Fibroblast of the aortic adventitia (primary cell): ENCODE results near the gene FCRL5. TPM values are rescaled to one million over a fixed set of nuclear protein-coding genes. Genes with fewer than 3 reads are reported as not detected.

Experiments
- DNase-seq: peaks from one replicate; pipeline ENCODE4 v3.0.0-alpha.2; 2010; ENCODE audit warnings: low read depth
- H3K4me3 ChIP-seq: 2 replicates; pipeline ENCODE4 v1.5.1; 2011; ENCODE audit warnings: low read depth, mild to moderate bottlenecking, control low read depth, low read length, moderate library complexity
- total RNA-seq: library from RNA; depleted of rRNA; stranded (reverse); fragments of >200 nt; gene quantifications from 2 replicates; pipeline ENCODE4 v1.2.3, GENCODE V29; 2012; ENCODE audit warnings: low replicate concordance
- TF ChIP-seq, protein P1 (sequence below): IDR thresholded peaks from 2 replicates; pipeline ENCODE4 v1.5.1; 2011; ENCODE audit warnings: mild to moderate bottlenecking, low read length, control low read depth, inconsistent platforms; ENCODE audit not compliant: insufficient read depth

The FCRL5 gene
- total RNA-seq, 1 donor: not detected

DNA sequence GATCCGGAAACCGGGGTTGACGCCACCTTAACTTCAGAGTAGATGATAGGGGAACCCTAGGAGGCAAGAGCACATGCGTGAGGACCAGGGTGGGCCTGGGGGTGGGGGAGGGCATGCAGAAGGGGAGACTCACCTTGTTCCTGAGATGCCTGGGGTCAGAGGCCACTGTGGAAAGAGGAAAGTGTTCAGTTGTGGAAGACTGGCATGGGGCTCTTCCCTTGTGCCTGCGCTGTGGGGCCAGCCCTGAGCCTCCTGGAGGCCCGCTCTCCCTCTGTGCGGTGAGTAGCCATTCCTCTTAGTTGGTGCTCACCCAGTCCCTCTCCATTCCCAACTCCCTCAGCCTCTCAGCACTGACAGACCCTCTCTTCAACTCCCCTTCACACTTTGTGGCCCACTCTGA lies 36.6 kb downstream of the FCRL5 start:
- DNase-seq: no peak
- no peak overlapping the region for H3K4me3 ChIP-seq
- TF ChIP-seq, protein P1, sequence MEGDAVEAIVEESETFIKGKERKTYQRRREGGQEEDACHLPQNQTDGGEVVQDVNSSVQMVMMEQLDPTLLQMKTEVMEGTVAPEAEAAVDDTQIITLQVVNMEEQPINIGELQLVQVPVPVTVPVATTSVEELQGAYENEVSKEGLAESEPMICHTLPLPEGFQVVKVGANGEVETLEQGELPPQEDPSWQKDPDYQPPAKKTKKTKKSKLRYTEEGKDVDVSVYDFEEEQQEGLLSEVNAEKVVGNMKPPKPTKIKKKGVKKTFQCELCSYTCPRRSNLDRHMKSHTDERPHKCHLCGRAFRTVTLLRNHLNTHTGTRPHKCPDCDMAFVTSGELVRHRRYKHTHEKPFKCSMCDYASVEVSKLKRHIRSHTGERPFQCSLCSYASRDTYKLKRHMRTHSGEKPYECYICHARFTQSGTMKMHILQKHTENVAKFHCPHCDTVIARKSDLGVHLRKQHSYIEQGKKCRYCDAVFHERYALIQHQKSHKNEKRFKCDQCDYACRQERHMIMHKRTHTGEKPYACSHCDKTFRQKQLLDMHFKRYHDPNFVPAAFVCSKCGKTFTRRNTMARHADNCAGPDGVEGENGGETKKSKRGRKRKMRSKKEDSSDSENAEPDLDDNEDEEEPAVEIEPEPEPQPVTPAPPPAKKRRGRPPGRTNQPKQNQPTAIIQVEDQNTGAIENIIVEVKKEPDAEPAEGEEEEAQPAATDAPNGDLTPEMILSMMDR: no peak

DNA sequence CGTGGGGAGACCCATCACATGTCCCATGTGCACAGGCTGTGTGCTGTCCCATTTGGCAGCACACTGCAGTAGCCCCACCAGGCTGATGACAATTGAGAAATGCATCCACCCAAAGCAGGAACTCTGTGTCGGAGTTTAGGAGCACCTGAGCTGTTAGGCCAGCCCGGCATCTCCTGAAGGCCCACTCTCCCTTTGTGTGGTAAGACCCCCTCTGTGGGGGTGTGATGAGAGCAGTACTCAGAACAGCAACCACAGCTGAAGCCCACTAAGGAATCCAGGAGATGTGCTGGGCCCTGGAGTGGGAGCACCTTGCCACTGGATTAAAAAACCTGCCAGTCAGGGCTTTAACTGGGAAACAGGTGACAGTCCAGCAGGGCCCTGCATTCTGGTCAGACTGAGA lies 37.2 kb downstream of the FCRL5 start:
- TF ChIP-seq, protein P1: no peak
- no peak for DNase-seq
- H3K4me3 ChIP-seq: no peak overlapping the region

DNA sequence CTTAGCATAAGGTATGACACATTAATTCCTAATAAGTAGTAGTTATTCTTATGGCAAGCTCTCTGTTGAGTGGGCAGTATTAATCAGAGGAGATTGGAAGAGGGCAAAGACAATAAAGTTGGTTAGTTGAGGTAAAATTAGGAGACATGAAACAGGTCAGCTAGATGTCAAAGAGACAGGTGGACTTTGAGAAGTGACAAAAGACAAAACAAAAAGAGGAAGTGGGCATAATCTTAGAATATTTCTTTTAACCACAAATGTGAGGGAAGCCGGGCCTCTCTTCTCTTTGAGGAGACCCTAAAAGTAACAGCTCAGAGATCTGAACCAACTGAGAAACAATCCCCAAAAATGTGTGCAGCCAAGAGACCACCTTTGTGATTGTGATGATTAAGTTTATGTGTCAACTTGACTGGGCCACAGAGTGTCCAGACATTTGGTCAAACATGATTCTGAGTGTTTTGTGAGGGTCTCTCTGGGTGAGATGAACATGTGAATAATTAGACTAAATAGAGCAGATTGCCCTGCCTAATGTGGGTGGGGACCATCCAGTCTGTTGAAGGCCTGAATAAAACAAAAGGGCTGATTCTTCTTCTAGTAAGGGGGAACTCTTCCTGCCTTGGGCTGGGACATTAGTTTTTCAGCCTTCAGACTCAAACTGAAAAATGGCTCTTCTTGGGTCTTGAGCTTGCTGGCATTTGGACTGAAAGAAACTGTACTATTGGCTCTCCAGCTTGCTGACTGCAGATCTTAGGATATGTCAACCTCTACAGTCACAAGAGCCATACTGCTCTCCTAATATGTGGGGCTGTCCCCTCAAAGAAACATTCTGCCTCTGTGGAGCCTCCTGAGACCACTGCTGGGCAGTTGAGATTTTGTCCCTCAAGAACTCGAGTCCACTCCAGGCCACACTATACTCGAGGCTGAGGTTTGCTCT lies 40.0 kb downstream of the FCRL5 start:
- TF ChIP-seq, protein P1: no peak
- H3K4me3 ChIP-seq: no peak overlapping the region
- DNase-seq: no peak

GRCh38 chr1:157509546-157510232 lies 42.6 kb downstream of the FCRL5 start:
- TF ChIP-seq, protein P1: no peak

DNA sequence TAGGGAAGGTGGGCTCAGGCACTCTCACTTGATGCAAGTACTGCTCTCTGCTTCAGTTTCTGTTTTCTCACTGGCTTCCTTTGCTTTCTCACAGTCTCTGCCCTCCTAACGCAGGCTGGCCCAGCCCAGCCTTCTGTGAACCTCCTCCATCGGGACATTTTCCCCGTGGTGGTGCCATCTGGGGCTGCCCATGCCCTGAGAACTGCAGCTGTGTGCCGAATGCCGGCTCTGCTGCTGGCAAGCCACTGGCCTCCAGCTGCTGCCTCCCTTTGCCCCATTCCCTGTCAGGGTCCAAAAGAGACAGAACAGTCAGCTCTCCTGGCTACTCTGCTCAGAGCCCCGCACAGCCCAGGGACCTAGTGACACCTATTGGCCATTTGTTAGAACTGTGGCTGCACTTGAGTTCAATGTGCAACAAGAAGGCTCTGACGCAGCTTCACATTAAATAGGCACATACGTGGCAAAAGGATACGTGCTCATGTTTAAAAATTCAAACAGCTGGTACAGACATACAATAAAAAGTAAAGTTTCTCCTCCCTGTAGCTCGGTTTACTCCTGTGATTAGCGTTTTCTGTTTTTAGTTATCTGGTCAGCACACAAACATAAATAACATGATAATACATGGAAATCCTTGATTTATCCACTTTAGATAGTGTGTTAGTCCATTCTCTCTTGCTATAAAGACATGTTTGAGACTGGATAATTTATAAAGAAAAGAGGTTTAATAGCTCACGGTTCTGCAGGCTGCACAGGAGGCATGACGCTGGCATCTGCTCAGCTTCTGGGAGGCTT lies 46.6 kb downstream of the FCRL5 start:
- no peak overlapping the region for H3K4me3 ChIP-seq
- DNase-seq: peak; percentile 60
- TF ChIP-seq, protein P1: peak; percentile 80

More at GRCh38 chr1:157509546-157510232, 42.6 kb downstream of the FCRL5 start:
- DNase-seq: no peak
- H3K4me3 ChIP-seq: no peak overlapping the region

GRCh38 chr1:157504646-157505045 lies 47.7 kb downstream of the FCRL5 start:
- no peak overlapping the region for H3K4me3 ChIP-seq
- TF ChIP-seq, protein P1: no peak
- no peak for DNase-seq
